Measurements from ENCODE around the gene FOSL1.

FOSL1 gene

DNA sequence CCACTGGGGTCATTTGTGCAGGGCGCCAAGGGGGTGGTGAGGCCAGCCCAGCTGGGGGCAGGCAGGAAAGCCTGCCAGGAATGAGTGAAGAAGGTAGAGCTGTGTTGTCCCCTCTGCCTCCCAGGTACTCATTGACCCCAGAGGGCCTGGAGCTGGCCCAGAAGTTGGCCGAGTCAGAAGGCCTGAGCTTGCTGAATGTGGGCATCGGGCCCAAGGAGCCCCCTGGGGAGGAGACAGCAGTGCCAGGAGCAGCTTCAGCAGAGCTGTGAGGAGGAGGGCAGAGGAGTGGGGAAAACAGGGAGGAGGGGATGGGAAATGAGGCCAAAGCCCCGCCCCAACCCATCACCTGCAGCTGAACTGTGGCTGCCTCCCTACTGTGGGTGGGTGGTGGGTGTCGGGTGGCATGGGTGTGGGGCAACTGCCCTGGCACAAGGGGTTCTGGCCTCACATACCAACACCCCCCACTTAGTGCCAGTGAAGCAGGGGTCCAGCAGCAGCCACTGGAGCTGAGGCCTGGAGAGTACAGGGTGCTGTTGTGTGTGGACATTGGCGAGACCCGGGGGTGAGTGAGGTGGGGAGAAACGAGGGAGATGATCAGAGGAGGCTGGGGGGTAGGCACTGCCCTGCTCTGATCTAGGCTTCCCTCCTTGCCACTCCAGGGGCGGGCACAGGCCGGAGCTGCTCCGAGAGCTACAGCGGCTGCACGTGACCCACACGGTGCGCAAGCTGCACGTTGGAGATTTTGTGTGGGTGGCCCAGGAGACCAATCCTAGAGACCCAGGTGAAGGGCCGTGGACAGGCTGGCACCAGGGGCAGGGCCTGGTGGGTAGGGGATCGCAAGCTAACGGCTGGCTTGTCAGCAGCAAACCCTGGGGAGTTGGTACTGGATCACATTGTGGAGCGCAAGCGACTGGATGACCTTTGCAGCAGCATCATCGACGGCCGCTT lies 37.0 kb downstream of the FOSL1 start:
- peak; percentile 0 for DNase-seq

DNA sequence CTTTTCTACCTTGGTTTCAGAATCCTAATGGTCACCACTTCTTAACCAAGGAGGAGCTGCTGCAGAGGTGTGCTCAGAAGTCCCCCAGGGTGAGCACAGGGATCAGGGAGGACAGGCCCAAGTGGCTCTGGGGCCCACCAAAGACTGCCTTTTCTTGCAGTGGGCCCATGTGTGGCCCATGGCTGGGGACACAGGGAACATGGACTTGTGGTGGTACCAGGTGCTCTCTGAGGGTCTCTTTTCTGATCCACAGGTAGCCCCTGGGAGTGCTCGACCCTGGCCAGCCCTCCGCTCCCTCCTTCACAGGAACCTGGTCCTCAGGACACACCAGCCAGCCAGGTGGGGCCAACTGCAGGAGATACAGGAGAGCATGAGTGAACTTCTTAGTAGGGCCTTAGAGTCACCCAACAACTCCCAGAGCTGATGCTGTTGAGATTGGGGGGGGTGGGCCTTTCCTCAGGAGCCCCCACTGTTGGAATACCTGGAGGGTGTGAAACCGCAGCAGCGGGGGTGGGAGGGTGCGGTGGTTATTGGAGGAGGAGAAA lies 37.9 kb downstream of the FOSL1 start:
- no peak for DNase-seq

DNA sequence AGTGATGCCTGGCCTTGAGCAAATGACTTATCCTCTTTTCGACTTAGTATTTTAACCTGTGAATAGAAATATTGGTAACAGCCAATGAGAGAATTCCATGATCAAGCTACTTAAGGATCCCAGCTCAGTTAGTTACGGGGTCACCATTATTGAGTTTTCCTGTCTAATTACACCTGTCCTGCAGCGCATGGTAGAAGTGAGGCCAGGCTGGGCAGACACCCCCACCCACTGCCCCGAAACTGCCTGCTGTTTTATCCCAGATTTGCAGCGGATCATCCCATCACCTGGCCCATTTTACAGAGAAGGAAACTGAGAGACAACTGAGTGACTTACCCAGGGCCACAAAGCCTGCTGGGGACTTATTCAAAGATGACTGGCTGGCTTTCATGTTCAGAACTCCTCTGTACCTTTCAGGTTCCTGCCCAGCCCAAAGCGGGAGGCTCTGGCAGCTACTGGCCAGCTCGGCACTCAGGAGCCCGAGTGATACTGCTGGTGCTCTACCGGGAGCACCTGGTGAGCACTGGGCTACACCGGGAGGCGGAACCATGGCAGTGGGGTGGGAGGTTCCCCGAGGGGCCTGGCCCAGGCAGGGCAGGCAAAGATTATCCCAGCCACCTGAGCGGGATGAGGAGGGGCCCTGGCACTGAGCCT lies 38.5 kb downstream of the FOSL1 start:
- no peak for DNase-seq

DNA sequence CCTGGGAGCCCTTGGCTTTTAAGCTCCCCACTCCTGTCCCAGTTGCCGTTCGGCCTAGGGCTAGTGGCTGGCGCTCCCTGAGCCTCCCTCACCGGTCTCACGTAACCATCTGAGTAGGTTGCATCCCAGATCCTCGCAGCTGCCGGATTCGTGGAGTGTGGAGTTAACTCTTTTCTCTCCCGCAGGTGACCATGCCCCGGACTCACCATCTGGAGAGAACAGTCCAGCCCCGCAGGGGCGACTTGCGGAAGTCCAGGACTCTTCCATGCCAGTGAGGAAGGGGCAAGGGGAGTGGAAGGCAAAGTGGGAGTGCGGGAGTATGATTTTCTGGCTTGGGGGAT lies 39.1 kb downstream of the FOSL1 start:
- no peak for DNase-seq

DNA sequence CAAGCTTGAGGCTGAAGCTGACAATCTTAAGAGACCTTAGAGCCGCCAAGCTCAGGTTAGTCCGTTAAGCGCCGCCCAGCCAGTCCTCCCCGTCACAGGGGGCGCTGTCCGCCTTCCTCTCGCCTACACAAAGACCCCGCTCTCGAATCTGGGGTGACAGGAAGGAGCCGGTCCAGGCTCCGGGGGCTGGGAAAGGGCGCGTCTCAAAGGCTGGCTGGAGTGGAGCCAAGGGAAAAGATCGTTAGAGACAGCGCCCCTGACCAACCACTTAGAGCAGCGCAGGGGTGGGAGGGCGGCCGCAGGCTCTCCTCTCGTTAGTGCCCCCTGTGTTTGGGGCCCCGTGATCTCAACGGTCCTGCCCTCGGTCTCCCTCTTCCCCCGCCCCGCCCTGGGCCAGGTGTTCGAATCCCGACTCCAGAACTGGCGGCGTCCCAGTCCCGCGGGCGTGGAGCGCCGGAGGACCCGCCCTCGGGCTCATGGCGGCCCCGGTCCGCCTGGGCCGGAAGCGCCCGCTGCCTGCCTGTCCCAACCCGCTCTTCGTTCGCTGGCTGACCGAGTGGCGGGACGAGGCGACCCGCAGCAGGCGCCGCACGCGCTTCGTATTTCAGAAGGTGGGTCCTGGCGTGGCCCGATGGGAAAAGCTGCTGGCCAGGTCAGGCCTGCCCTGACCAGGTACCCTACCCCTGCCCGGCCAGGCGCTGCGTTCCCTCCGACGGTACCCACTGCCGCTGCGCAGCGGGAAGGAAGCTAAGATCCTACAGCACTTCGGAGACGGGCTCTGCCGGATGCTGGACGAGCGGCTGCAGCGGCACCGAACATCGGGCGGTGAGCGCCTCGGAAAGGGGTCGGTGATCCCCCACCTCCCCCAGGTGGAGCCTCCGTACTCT lies 39.7 kb downstream of the FOSL1 start, which contains the start of gene MUS81:
TSS of gene MUS81 (plus strand) at position 156 of the 887 bp plus-strand sequence. CDS start at position 477, 321 bp downstream.
- peak; percentile 95 for DNase-seq

DNA sequence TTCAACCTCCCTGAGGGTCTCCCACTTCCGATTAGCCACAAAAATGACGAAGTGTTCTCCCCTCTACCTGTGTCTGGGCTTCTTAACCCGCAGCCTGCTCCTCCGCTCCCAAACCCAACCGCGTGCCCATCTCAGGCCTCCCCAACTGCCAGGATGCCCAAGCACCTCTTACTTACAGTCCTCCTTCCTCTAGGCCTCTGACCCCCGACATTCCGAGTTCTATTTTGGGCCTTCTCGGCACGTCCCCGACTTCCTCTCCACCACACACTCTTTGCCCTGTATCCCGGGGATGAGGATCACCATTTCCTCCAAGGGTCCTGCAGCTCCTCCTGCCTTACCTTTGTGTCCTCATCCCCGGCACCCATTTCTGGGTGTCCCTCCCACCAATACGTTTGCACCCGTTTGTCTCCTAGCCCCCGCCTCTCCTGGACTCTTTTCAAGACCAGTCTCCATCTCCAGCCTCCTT lies 40.3 kb downstream of the FOSL1 start:
- no peak for DNase-seq

DNA sequence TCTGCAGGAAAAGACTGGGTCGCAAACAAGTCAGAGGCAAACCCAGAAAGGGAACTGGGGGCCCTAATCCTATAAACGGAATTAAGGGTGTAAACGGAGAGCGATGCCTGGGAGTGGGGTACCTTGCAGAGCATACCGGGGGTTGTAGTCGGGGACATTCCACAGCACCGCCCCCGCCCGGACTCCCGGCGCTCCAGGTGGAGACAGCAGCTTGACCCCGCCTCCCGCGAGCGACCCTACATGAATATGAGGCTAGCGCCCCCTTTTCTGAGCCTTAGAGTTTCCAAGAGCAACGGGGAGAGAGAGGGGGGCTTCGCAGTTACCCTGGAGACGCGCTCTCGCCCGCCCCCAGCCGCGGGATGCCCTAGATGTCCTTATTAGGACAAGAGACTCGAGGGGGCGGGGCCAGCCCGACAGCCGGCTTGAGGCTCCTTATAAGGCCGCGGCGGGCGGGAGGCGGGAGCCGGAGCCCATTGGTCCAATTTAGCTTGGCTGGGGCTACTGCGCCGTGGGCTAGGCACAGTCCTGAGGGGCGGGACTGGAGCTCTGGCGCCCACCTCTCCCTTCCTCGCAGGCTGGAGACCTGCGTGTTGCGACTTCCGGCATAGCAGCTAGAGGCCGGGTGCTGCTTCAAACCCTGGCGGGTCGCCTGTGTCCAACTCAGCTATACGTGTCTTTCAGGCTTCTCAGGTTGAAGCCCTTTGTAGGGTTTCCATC lies 40.9 kb downstream of the FOSL1 start:
- peak; percentile 97 for DNase-seq

DNA sequence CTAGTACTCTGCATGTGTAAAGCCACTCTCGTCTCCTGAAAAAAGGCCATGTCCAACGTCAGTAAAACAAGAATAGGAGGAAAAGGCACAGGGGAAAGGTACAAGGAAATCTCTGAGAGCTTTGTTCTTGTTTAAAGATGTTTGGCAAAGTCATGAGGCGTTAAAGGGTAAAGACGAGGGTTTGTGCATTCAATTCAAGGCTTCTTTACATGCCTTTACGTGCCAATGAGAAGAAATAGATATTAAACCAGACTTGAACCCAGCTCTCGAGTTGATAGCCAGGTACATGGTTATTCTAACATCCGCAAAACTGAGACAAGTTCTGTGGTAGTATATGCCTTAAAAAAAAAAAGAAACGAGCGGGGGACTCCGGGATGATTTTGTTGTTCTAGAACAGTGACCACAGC lies 41.5 kb downstream of the FOSL1 start:
- DNase-seq: no peak

DNA sequence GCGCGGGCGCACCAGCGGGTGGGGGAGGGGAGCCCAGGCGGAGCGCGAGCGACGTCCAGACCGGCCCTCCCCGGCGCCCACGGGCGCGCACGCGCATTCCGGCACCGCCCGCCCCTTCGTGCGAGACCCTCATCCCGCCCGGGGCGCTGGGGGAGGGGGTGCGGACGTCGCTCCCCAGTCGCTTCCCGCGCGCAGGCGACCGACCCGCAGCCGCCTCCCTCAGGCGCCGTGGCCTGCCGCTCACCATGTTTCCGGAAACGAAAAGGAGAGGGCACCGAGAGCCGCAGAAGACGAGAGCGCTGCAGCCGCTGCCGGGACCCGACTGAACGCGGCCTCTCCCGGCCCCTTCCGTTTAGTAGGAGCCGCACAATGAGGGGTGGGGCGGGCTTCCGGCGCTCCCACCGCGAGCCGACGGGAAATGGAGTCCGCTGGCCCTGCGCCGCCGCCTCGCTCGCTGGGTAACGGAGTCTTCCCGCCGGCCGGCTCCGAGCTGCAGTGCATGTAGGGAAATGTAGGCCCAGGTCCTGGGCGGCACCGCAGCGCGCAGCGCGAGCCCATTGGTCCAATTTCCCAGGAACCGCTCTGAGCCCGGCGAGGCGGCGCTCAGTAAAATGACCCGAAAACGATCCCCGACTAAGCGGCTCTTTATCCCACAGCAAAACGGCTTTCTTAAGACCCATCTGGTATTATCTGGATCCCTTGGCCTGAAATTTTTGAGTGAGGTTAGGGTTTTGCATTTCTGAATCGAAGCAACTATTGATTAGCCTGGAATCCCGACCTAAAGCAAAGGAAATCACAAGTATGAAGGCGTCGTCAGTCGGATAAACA lies 42.1 kb downstream of the FOSL1 start, which contains the start of gene CFL1:
TSS of gene CFL1 (minus strand) at position 328 of the 828 bp plus-strand sequence. CDS start at position 247, 81 bp downstream.
- DNase-seq: peak; percentile 95

DNA sequence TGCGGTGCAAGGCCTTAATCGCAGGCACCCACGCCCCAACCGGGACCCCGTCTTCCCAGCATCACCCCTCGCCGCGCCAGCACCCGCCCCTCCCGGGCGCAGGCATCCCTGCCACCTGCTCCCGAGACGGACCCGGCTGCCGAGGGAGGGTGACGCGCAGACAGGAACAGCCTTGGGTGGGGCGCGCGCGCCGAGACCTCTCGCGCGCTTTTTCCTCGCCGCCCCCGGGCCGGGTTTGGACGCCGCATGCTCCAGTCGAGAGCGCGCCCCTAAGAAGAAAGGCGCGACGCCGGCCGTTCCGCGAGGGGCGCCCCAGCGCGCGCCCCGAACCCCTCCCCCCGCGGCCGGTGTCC lies 42.7 kb downstream of the FOSL1 start:
- peak; percentile 57 for DNase-seq

DNA sequence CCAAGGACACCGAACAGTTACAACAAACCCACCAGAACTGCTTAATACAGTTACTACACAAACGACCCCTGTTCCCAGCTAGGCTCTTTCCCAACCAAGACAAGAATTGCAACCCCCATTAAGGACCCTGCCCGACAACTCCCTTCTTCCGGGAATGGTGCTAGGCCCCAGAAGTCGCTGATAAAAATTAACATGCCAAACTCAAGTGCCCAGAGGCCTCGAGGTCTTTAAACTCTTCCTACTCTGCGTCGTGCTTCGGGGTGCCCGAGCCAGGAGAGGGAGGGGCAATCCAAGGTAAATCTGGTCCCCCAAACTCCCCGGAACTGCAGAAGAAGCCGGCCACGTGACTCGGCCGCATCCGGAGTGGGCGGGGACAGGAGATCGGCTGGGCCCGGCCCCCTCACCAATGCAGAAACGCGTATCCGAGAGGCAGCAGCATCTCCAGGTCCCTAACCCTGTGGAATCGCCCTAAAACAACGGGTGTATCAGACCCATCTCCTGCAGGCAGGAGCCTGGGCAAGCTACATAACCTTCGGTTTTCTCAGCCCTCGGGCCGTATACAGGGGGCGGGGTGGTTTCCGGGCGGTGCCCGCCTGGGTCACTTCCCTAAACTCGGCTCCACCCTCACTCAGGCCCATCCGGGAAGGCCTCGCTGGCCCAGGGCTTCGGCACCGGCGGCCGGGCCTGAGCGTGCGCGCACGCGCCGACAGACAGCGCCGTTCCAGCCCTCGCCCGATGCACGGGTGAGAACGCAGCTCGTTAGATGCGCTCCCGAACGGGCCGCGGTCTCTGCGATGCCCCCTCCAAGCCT lies 43.3 kb downstream of the FOSL1 start:
- peak; percentile 80 for DNase-seq

DNA sequence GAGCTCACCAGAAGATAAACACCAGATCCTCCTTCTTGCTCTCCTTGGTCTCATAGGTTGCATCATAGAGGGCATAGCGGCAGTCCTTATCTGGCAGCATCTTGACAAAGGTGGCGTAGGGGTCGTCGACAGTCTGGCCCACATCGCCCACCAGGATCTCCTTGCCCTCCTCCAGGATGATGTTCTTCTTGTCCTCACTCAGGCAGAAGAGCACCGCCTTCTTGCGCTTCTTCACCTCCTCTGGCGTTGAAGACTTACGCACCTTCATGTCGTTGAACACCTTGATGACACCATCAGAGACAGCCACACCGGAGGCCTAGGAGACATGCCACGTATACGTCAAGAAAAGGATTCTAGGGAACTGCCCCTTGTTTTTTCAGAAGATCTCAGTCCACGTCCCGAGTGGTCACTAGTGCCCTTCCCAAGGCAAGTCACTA lies 44.2 kb downstream of the FOSL1 start:
- no peak for DNase-seq

DNA sequence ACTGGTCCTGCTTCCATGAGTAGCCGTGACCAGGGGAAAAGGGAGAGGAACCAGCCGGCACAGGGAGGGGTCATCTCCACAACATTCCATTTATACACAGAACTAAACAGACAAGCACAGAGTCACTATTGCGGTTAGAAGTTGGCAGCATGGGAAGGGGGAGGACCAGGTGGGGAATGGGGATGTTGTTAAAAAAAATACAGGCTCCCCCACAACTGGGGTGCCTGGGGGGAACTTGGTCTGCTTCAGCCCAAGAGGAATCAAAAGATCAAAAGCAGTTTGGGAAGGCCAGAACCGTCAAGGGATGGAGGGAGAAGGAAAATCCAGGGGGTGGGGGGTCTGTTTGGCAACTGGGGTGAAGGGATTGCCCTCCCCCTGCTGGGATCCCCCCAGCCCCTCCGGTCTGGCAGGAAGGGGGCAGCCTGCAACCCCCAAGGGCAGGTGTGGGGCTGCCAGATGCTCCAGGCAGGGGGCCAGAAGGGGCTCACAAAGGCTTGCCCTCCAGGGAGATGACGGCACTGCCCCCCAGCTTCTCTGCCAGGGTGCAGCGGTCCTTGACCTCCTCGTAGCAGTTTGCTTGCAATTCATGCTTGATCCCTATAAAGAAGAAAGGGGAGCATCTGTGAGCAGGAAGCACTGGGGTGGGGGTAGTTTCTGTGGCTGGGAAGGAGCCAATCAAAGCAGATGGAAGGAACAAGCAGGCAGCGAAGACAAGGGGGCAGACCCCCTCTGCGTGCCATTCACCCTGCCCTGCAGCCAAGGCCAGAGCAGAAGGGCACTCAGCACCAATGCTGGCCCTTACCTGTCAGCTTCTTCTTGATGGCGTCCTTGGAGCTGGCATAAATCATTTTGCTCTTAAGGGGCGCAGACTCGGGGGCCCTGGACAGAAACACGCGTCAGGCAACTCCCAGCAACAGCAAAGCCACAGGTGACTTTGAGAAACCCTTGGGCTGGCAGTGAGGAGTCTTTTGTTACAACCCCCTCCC lies 45.0 kb downstream of the FOSL1 start:
- DNase-seq: no peak

DNA sequence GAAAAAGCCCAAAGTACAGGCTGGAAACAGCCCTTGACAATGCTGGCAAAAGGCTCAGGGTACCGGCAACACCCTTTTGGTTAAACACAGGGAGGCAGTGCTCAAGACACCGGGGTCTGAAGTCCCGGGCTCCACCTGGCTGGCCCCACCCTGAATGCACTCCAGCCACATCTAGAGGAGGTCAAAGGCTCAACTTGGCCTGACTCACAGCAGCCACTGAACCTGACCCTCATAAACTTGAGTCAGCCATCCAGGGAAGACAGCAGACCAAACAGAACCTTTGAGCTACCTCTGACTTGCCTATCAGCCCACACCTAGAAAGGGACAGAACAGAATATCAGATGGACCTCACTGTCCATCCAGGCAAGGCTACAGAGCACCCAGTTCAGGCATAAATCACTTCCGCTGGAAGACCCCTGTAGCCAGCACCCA lies 46.0 kb downstream of the FOSL1 start:
- no peak for DNase-seq

DNA sequence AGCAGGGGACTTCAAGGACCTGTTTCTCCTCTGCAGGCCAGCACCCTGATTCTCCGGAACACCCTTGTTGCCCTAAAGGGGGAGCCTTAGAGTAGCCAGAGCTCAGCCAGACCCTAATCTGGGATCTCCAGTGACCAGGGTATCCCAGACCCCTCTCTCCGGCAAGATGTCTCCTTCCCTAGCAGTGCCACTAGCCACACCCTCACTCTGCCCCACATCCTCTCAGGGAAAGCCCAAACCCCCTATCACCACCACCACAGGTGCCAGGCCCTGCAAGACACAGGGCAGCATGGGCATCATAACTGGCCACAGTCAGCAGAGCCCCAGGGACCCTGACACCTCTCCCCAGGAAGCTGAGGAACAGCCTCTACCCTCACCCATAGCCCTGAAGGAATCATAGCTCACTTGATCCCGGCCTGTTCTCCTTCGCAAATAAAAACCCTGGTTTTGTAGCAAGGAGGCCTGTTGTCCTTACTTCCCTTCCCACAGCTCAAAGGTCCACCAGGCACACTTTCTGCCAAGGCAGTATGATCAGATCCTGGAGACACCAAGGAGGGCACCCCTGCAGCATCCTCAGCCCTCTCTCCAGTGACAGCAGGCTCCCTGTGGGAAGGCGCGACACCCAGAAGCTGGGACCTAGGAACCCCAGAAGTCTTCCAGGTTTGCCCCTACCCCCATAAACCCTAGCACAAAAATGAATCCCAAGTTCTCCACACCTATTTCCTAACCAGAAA lies 46.8 kb downstream of the FOSL1 start:
- no peak for DNase-seq

DNA sequence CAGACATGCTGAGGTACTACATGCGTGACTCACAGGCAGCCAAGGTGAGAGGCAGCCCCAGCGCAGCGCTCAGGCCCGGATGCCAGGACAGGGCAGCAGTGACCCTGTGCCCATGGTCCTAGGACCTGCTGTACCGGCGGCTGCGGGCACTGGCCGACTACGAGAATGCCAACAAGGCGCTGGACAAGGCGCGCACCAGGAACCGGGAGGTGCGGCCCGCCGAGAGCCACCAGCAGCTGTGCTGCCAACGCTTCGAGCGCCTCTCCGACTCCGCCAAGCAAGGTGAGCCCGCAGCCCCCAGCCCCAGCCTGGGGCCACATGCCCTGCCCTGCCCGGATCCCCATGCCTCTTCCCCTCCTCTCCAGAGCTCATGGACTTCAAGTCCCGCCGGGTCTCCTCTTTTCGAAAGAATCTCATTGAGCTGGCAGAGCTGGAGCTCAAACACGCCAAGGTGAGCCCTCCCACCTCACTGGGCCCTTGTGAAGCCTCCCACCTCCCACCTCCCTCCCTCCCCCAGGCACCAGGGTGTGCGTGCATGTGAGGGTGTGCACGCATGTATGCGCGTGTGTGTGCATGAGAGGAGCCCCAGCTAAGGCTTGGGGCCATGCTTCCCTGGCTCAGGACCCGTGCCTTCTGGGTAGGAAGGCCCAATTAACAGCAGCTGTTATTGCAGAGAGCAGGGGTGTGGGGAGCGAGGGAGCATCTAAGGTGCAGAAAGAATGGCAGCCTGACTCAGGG lies 47.5 kb downstream of the FOSL1 start:
- no peak for DNase-seq

DNA sequence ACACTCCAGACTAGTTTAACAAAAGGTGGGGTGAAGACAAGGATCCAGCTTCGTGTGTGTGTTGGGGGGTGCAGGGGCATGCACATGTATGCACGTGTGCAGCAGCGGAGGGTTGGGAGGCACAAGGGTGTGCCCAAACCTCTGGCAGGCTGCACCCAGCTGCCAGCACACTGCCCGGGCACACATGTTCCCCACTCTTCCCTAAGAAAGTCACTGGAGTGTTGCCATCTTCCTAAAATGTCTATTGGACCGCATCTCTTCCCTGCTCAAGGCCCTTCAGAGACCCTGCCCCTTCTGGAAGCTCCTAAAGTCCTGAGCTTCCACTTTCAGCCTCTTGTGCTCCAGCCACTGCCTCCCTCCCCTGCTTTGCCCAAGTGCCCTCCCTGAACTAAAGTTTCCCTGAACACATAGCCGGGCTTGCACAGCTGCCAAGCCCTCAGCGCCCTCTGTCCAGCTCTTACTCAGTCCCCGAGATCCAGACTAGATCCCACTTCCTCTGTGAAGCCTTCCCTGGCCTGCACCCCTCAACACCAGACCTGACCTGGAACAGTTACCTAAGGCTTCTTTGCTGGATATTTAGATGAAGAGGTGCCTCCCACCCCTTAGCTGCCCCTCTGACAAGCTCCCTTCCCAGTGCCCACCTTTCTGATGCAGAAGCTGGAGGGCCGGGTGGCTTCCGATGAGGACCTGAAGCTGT lies 48.2 kb downstream of the FOSL1 start:
- DNase-seq: no peak

Data from effector CD4-positive, alpha-beta T cell (primary cell).